HG02852 (cell line): ENCODE data around the gene AHNAK.

Source experiments
- ATAC-seq: cut with Tn5 transposase; IDR thresholded peaks from one replicate; pipeline ENCODE4 v1.9.1; 2021; ENCODE audit warnings: mild to moderate bottlenecking, moderate library complexity; ENCODE audit not compliant: unreplicated experiment

Gene AHNAK

GRCh38 chr11:62406034-62406433, 140.6 kb downstream of the AHNAK start:
- ATAC-seq = no peak

- no peak for ATAC-seq
Measured at GRCh38 chr11:62404901-62405300, 141.7 kb downstream of the AHNAK start.

GRCh38 chr11:62404435-62404834, 142.2 kb downstream of the AHNAK start:
- ATAC-seq = no peak

GRCh38 chr11:62402960-62403730, 143.5 kb downstream of the AHNAK start:
- no peak for ATAC-seq

GRCh38 chr11:62402226-62402959, 144.2 kb downstream of the AHNAK start:
- no peak for ATAC-seq

- ATAC-seq = no peak
Measured at GRCh38 chr11:62401811-62402210, 144.8 kb downstream of the AHNAK start.

- no peak for ATAC-seq
Measured at GRCh38 chr11:62401356-62401755, 145.2 kb downstream of the AHNAK start.

GRCh38 chr11:62400760-62401159, 145.8 kb downstream of the AHNAK start:
- ATAC-seq = no peak

- no peak for ATAC-seq
Measured at GRCh38 chr11:62400281-62400680, 146.3 kb downstream of the AHNAK start.

- ATAC-seq = no peak
Measured at GRCh38 chr11:62399878-62400266, 146.7 kb downstream of the AHNAK start.

GRCh38 chr11:62399172-62399877, 147.3 kb downstream of the AHNAK start:
- no peak for ATAC-seq

GRCh38 chr11:62398011-62398994, 148.3 kb downstream of the AHNAK start:
- no peak for ATAC-seq

GRCh38 chr11:62395885-62396551, 150.6 kb downstream of the AHNAK start:
- ATAC-seq = no peak

GRCh38 chr11:62394825-62395538, 151.6 kb downstream of the AHNAK start:
- no peak for ATAC-seq

- ATAC-seq = no peak
Measured at GRCh38 chr11:62393735-62394134, 152.9 kb downstream of the AHNAK start.

- no peak for ATAC-seq
Measured at GRCh38 chr11:62393061-62393611, 153.5 kb downstream of the AHNAK start.

- ATAC-seq = no peak
Measured at GRCh38 chr11:62392506-62392905, 154.1 kb downstream of the AHNAK start.

GRCh38 chr11:62391642-62392425, 154.8 kb downstream of the AHNAK start:
- no peak for ATAC-seq
